ENCODE measurements around the gene NRG4. TPM values are rescaled to one million over a fixed set of nuclear protein-coding genes. Genes with fewer than 3 reads are reported as not detected.

The NRG4 gene
- total and polyA plus RNA-seq, 2 donors (not counting 3 experiments of a cell fraction or from before 2014, with no cell fraction given): not detected

DNA sequence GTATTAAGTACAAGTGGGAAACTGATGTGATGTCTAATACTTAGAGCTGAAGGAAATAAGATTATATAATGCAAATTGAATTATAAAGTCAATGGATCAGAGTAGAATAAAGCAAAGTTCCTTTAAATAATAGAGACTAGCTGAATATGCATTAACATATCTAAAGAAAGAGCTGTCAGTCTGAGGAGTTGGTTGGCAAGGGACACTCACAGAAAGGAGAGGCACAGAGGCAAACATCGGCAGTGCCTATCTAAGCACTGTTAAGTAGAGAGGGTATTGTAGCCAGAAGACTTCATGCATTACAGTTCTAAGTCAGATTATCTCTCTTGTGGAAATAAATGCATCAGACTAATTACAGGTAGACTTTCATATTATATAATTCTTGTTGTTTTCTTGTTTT lies 16.6 kb downstream of the NRG4 start:
- Histone ChIP-seq H3K9ac (replicated peaks; ENCODE audit: extremely low read depth, insufficient read depth, low read length) (no peak overlapping the region), H3K4me2 (ENCODE audit: insufficient read depth, low read length) (no peak overlapping the region), H3K27ac (ENCODE audit: insufficient read depth, low read depth, low read length) (no peak overlapping the region), H3K9me3 (replicated peaks; ENCODE audit: control insufficient read depth, insufficient read depth, low read length) (no peaks in the 10 kb centered on the region), H3K36me3 (ENCODE audit: control insufficient read depth in 2 of 2, extremely low read depth in 1 of 2, insufficient read depth in 2 of 2, low read length in 2 of 2) (no peaks in the 10 kb centered on the region), H3K9me1 (replicated peaks; ENCODE audit: control insufficient read depth, extremely low read depth, insufficient read depth, low read length) (no peaks in the 10 kb centered on the region), H2AFZ (ENCODE audit: low read depth, low read length) (no peak overlapping the region), H3K27me3 (ENCODE audit: control insufficient read depth in 2 of 2, insufficient read depth in 2 of 2, low read length in 2 of 2) (peaks cover under 1 to 24% of the 10 kb centered on the region in 2 experiments), H3K79me2 (ENCODE audit: control insufficient read depth, insufficient read depth, low read length) (no peaks in the 10 kb centered on the region), H3K4me3 (replicated peaks in 1 of 3; ENCODE audit: insufficient read depth in 1 of 3, low read depth in 1 of 3, low read length in 3 of 3) (no peak overlapping the region), H4K20me1 (replicated peaks; ENCODE audit: control insufficient read depth, extremely low read depth, insufficient read depth, low read length) (no peaks in the 10 kb centered on the region), H3K4me1 (ENCODE audit: control insufficient read depth, extremely low read depth, insufficient read depth, low read length) (no peaks in the 10 kb centered on the region)
- CTCF ChIA-PET: no interaction called here
- POLR2A ChIA-PET: no interaction called here
- intact Hi-C loops (cut with micrococcal nuclease) (no loop called here), dilution Hi-C loops (cut with MboI; ENCODE audit: extremely low pct_ligation_motif_present, low sequenced_read_pairs) (no loop called here)
- BruUV-seq (replicated peaks): no TSS peak
- TF ChIP-seq POLR2AphosphoS5 (IDR thresholded peaks at IDR 0.05; ENCODE audit: insufficient read depth, low read depth, low read length) (no peak), FOS (IDR thresholded peaks at IDR 0.05; ENCODE audit: borderline replicate concordance, insufficient read depth, low read length) (no peak), MYC (IDR thresholded peaks at IDR 0.05; ENCODE audit: low read depth, low read length) (no peak), POLR2A (IDR thresholded peaks at IDR 0.05; ENCODE audit: low read depth, low read length) (no peak), EZH2 (IDR thresholded peaks at IDR 0.05; ENCODE audit: borderline replicate concordance, low read depth, low read length, severe bottlenecking) (no peak), JUN (IDR thresholded peaks at IDR 0.05; ENCODE audit: borderline replicate concordance, insufficient read depth, insufficient read length, low read depth) (no peak), GATA2 (IDR thresholded peaks at IDR 0.05; ENCODE audit: insufficient read depth, insufficient read length, low read depth, low read length) (no peak)
- TF ChIP-seq, protein P1, sequence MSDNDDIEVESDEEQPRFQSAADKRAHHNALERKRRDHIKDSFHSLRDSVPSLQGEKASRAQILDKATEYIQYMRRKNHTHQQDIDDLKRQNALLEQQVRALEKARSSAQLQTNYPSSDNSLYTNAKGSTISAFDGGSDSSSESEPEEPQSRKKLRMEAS (IDR thresholded peaks at IDR 0.05; ENCODE audit: insufficient read depth, insufficient read length): no peak
- TF ChIP-seq, protein P2, sequence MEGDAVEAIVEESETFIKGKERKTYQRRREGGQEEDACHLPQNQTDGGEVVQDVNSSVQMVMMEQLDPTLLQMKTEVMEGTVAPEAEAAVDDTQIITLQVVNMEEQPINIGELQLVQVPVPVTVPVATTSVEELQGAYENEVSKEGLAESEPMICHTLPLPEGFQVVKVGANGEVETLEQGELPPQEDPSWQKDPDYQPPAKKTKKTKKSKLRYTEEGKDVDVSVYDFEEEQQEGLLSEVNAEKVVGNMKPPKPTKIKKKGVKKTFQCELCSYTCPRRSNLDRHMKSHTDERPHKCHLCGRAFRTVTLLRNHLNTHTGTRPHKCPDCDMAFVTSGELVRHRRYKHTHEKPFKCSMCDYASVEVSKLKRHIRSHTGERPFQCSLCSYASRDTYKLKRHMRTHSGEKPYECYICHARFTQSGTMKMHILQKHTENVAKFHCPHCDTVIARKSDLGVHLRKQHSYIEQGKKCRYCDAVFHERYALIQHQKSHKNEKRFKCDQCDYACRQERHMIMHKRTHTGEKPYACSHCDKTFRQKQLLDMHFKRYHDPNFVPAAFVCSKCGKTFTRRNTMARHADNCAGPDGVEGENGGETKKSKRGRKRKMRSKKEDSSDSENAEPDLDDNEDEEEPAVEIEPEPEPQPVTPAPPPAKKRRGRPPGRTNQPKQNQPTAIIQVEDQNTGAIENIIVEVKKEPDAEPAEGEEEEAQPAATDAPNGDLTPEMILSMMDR (IDR thresholded peaks at IDR 0.05; ENCODE audit: extremely low read depth in 1 of 2, insufficient read depth in 1 of 2, low read depth in 1 of 2, low read length in 2 of 2): no peak
- no peak for FAIRE-seq
- no peak for DNase-seq (ENCODE audit: low read depth, low spot score)
